Heart left ventricle (tissue), 16 donors: Measurements from ENCODE around the gene MTHFR. TPM values are rescaled to one million over a fixed set of nuclear protein-coding genes. Genes with fewer than 3 reads are reported as not detected.

Experiments
- ATAC-seq, 4 donors: fragments of 200-7000 bp; cut with Tn5 transposase; one replicate each; pipeline ENCODE4 v1.9.1; 2020 to 2022; ENCODE audit warnings: moderate library complexity in 4 of 4, mild to moderate bottlenecking in 3 of 4, moderate number of reproducible peaks in 1 of 4
- DNase-seq, 5 donors: peaks; one replicate each; pipeline ENCODE4 v3.0.0-alpha.2; 2020
- H3K27ac ChIP-seq, 12 donors: fragments of 200-600 bp; sonication (generic) in 4 of 12; one replicate each; pipeline versions ENCODE4 v1.5.0 to v1.8.0; 2016 to 2022; ENCODE audit warnings: mild to moderate bottlenecking in 2 of 12
- H3K27me3 ChIP-seq, 9 donors: fragments of 200-600 bp; sonication (generic) in 2 of 9; one replicate each; pipeline versions ENCODE4 v1.5.1 to v1.8.0; 2016 to 2022; ENCODE audit warnings: mild to moderate bottlenecking in 3 of 9
- H3K36me3 ChIP-seq, 9 donors: fragments of 200-600 bp; sonication (generic) in 2 of 9; one replicate each; pipeline versions ENCODE4 v1.5.0 to v1.8.0; 2018 to 2022; ENCODE audit warnings: mild to moderate bottlenecking in 2 of 9
- H3K4me1 ChIP-seq, 12 donors: fragments of 200-600 bp; sonication (generic) in 4 of 12; one replicate each; pipeline versions ENCODE4 v1.5.0 to v1.8.0; 2016 to 2022; ENCODE audit warnings: mild to moderate bottlenecking in 3 of 12
- H3K4me3 ChIP-seq, 12 donors: fragments of 200-600 bp; sonication (generic) in 4 of 12; one replicate each; pipeline versions ENCODE4 v1.5.0 to v1.8.0; 2017 to 2022; ENCODE audit warnings: mild to moderate bottlenecking in 9 of 12, moderate library complexity in 4 of 12
- H3K9me3 ChIP-seq, 12 donors: fragments of 200-600 bp; sonication (generic) in 4 of 12; one replicate each; pipeline versions ENCODE4 v1.5.0 to v1.8.0; 2016 to 2022; ENCODE audit warnings: mild to moderate bottlenecking in 1 of 12
- POLR2A ChIP-seq, 2 donors: fragments of 450-650 bp; IDR thresholded peaks; one replicate each; pipeline ENCODE4 v1.6.1; 2017; ENCODE audit warnings: antibody characterized with exemption in 2 of 2, mild to moderate bottlenecking in 2 of 2, moderate library complexity in 2 of 2
- WGBS, 4 donors: extraction: QIAGEN DNeasy Blood & Tissue Kit in 2 of 4; methylation state at CpG; one replicate each; pipeline versions ENCODE4 v1.1.5 to v1.1.7; 2013 to 2018; 5-methylcytosine and 5-hydroxymethylcytosine counted together
- intact Hi-C, 10 donors: fragments of 100-400 bp; cut with DNase I; formaldehyde crosslinking; loops; one replicate each; pipeline versions ENCODE4 v1.11.1 to v1.14.2; 2022
- polyA plus RNA-seq, 2 donors: library from polyadenylated mRNA; stranded (reverse); fragments of 200-250 nt; gene quantifications; one replicate each; pipeline ENCODE4 v1.2.3, GENCODE V29; 2013
- total RNA-seq, 9 donors: library from RNA; depleted of rRNA in 2 of 9; stranded (reverse); fragments of >200 nt in 2 of 9; fragmentation: NEBNext Ultra II Directional in 3 of 9; extraction: Animal tissue kit (Norgen Biotek cat#: 25700) in 3 of 9; gene quantifications; one replicate each; pipeline versions ENCODE4 v1.1.0 to v1.2.4, GENCODE V29; 2016 to 2023
- TF ChIP-seq, protein P1 (sequence below), 12 donors: fragments of 200-600 bp; sonication (generic) in 4 of 12; IDR thresholded peaks; one replicate each; pipeline versions ENCODE4 v1.5.0 to v1.8.0; 2018 to 2022; ENCODE audit warnings: antibody characterized with exemption in 12 of 12, mild to moderate bottlenecking in 5 of 12
- donor health status: ischemic (EF 13 %, LVEDD 7.1; RV severe dilation, severe dysfunction).
- donor health status: healthy with polysubstance abuse.
- donor health status: DM: no; HTN: yes; CAD: no.
- donor health status: DM: no; HTN: no; CAD: no.
- donor health status: ischemic (EF 25% LVEDD 6.9; RV normal size, moderate dysfunction).
- donor health status: ischemic (EF 25% LVEDD 5.7; RV mildly dilated, moderate dysfunction).
- donor health status: healthy.
- donor health status: DM: yes; HTN: yes; CAD: no.
- donor health status: ischemic (EF 35%, LVEDD 5.7; RV mildly dilated, moderate dysfunction).
- donor health status: nonischemic (EF 11% LVEDD 7.7; RV severe dilation, severe dysfunction).
- donor health status: DM: yes; HTN: yes; CAD: no.
- donor health status: PGD.
- donor health status: ischemic (EF 29% LVEDD 5.4; RV normal size, mild dysfunction).
- donor health status: nonischemic (EF 23%, LVEDD 6.1; RV moderate dilation, normal function).

The MTHFR gene
- total and polyA plus RNA-seq, 11 donors = 21.9 to 61.2 (median 38.1) TPM

DNA sequence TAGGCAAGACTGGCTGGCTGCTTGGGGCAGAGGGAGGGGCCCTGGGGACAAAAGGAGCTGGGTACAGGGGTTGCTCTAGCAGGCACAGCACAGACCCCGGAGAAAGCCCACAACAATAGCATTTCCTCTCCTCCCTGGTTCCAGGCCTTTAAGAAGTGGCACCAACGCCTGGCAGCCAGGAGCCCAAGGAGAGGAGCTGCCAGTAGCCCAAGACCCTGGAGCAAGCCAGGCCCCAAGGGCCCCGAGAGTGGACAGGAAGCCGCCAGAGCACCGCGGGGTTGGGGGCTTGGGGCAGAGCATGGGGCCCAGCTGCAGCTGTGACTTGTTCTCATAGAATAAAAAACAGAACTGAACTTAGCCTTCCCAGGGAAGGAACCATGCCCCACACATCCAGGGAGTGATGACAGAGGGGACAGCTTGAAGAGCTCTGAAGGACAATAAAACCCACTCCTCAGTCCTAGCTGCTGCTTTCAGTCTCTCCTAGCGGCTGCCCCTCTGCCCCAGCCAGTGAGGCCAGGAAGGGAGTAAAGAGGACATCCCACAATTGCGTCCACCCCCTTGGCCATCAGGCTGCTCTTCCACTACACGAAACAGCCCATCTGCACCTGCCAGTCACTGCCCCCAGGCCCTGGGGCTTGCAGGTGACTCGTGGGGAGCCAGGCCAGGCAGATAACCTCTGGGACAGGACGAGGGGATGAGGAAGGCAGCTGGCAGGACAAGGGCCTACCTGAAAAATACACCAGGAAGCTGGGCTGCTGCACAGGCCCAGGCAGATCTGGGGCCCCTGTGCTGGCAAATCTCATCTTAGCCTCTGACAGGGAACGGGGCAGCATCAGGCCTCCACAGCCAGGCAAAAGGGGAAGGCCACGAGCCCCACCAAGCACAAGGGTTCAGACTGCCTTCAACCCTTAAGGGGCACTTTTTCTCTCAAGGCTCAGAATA is 16.4 kb downstream of the MTHFR start:
- DNase-seq = peak in 2 of 5 donors; percentile 23 to 49
- H3K4me1 ChIP-seq = peaks cover 35 to 91% (median 82%) of the 10 kb centered on the region in 12 donors

DNA sequence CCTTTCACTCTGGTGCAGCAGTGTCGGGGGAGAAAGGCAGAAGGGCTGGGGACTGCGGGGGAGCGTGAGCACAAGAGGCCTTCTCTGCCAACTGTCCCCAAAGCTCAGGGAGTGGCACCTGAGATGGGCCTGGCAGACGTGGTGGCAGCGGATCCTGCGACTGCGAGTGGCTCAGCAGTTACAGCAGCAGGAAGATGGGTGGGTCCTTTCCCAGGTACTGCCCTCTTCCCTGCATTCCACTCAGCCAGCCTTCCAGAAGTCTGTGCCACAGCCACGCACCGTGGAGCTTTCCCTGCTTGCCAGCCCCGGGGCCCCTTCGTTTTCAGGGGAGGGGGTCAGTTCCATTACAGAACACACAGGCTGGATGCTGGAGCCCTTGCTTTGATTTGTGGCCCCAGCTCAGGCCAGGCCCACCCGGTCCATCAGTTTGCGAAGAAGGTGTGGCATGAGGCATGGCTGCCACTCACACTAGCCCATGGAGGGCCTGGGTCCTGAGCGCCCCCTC is 17.2 kb downstream of the MTHFR start:
- Histone ChIP-seq H3K9me3 (no peaks in the 10 kb centered on the region), H3K27me3 (no peaks in the 10 kb centered on the region), H3K36me3 (peaks cover 1 to 33% (median 17%) of the 10 kb centered on the region in 9 donors), H3K4me1 (peaks cover 35 to 91% (median 82%) of the 10 kb centered on the region in 12 donors), H3K27ac (peak overlapping the region; percentile 85 to 99 (median 98)), H3K4me3 (no peak overlapping the region)
- WGBS, 4 donors = 60 to 73% (median 67%) methylated on average over 5 to 14 of the region's 14 CpGs
- TF ChIP-seq POLR2A (IDR thresholded peaks at IDR 0.05) = no peak
- TF ChIP-seq, protein P1, sequence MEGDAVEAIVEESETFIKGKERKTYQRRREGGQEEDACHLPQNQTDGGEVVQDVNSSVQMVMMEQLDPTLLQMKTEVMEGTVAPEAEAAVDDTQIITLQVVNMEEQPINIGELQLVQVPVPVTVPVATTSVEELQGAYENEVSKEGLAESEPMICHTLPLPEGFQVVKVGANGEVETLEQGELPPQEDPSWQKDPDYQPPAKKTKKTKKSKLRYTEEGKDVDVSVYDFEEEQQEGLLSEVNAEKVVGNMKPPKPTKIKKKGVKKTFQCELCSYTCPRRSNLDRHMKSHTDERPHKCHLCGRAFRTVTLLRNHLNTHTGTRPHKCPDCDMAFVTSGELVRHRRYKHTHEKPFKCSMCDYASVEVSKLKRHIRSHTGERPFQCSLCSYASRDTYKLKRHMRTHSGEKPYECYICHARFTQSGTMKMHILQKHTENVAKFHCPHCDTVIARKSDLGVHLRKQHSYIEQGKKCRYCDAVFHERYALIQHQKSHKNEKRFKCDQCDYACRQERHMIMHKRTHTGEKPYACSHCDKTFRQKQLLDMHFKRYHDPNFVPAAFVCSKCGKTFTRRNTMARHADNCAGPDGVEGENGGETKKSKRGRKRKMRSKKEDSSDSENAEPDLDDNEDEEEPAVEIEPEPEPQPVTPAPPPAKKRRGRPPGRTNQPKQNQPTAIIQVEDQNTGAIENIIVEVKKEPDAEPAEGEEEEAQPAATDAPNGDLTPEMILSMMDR (IDR thresholded peaks at IDR 0.05) = no peak
- ATAC-seq (no peak), DNase-seq (no peak)
- intact Hi-C loops = loop anchor here in 1 of 10 donors (10.0 kb wide), 1 partner anchor 54 kb away; the partner anchor contains the start of gene AGTRAP

More for the DNA sequence above, 16.4 kb downstream of the MTHFR start:
- no peak for TF ChIP-seq POLR2A (IDR thresholded peaks at IDR 0.05)
- TF ChIP-seq, protein P1 (IDR thresholded peaks at IDR 0.05) = no peak
- 45 to 50% (median 49%) methylated on average over 8 to 13 of the region's 13 CpGs for WGBS, 4 donors
- ATAC-seq = no peak
- peaks cover 3 to 41% (median 24%) of the 10 kb centered on the region in 9 donors for H3K36me3 ChIP-seq
- H3K9me3 ChIP-seq = no peaks in the 10 kb centered on the region
- H3K27ac ChIP-seq = peak overlapping the region; percentile 85 to 99 (median 98)
- intact Hi-C loops = loop anchor here in 4 of 10 donors (2.0 to 10.0 kb wide), 2 partner anchors 15 to 55 kb away; partner anchors contain the start of genes MTHFR (in 3 of the 4) and AGTRAP (in 1 of the 4)
- no peaks in the 10 kb centered on the region for H3K27me3 ChIP-seq
- no peak overlapping the region for H3K4me3 ChIP-seq

DNA sequence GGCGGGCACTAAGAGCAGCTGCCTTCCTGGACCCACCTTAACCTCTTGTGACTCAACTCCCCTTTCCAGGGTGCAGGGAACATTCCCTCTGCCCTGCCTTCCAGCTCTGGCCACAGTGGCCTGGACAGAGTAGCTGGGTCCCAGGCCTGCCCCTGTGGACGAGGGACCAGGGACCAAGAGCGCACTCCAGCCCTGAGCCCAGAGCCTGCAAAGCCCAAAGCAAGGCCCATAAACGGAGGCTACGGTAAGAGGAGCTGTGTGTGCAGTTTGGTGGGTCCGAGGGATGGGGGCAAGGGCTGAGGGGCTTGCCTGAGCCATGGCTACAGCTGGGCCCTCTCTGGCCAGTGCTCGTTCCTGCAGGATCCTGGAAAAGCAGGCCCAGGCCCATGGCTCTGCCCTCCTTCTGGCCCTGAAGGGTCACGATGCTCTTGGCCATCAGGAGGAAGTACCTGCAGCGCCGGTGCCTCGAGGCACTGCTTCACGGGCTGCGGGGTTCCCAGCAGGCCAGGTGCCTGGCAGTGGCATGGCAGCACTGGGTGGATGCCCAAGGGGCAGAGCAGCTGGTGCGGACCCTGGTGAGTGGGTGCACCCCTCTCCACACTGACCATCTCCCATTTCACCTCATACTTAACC is 17.8 kb downstream of the MTHFR start:
- WGBS, 4 donors = 72 to 81% (median 76%) methylated on average over 11 to 14 of the region's 14 CpGs
- intact Hi-C loops = loop anchor here in 4 of 10 donors (1.0 to 10.0 kb wide), 3 partner anchors 15 to 53 kb away; partner anchors contain the start of gene AGTRAP (in 1 of the 4)
- ATAC-seq (no peak), DNase-seq (no peak)
- H3K27ac ChIP-seq = peak overlapping the region; percentile 76 to 99 (median 98)
- peaks cover 35 to 86% (median 79%) of the 10 kb centered on the region in 12 donors for H3K4me1 ChIP-seq
- H3K27me3 ChIP-seq = no peaks in the 10 kb centered on the region
- no peaks in the 10 kb centered on the region for H3K9me3 ChIP-seq
- peak overlapping the region in 1 of 12 donors; percentile 3 for H3K4me3 ChIP-seq
- peaks cover 0 to 28% (median 11%) of the 10 kb centered on the region in 9 donors for H3K36me3 ChIP-seq
- peak in 1 of 2 donors; percentile 11 for TF ChIP-seq POLR2A (IDR thresholded peaks at IDR 0.05)
- TF ChIP-seq, protein P1 (IDR thresholded peaks at IDR 0.05) = no peak
